ENCODE results near the gene CYTH4. TPM values are rescaled to one million over a fixed set of nuclear protein-coding genes. Genes with fewer than 3 reads are reported as not detected.

Gene CYTH4
- total RNA-seq, 2 experiments from 2014 or later = 33.1 to 42.8 TPM

DNA sequence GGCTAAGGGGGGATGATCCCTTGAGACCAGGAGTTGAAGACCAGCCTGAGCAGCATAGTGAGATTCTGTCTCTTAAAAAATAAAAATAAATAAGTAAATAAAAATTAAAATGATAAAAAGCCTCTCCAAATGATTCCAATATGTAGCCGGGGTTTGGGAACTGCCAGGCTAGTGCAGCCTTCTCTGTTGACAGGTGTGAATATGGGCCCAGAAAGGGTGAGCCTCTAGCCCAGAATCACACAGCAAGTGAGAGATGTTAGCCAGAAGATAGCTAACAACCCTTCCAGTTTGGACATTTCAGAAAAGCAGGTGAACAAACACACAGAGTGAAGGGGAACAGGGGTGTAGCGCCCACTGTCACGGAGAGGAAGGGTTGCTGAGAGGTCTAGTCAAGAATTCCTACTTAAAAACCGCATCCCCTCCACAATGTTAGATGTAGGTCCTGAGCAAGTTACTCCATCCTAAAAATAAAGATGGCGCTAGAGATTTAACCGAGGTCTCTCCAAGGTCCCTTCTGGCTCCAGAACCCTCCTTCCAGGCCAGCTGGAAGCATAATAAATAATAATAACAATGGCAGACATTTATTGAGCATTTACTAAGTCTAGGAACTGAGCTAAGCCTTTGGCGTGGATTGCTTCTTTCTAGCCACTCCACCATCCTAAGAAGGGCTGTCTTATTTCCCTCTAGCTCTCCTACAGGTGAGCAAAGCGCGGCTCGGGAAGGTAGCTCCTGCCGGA, 51.6 kb downstream of the CYTH4 start:
- Mint-ChIP-seq H3K27me3 (peaks cover 38% of the 10 kb centered on the region), H3K27ac (no peak overlapping the region), H3K4me3 (no peak overlapping the region), H3K9me3 (ENCODE audit: low read depth) (no peaks in the 10 kb centered on the region), H3K4me1 (peaks cover 8% of the 10 kb centered on the region), H3K36me3 (ENCODE audit: low read depth) (no peaks in the 10 kb centered on the region)
- ATAC-seq (no peak), DNase-seq (no peak)
- CTCF ChIA-PET = interaction anchor here (0.6 to 1.2 kb wide), 11 partner anchors 16 to 521 kb away, joined by 3 to 5 read pairs (median 3); partner anchors contain the start of gene MFNG
- POLR2A ChIA-PET = no interaction called here
- intact Hi-C loops (cut with DNase I, micrococcal nuclease) = loop anchor here in 1 of 2 experiments (5.0 kb wide), 1 partner anchor 93 kb away; the partner anchor contains the start of gene ELFN2

DNA sequence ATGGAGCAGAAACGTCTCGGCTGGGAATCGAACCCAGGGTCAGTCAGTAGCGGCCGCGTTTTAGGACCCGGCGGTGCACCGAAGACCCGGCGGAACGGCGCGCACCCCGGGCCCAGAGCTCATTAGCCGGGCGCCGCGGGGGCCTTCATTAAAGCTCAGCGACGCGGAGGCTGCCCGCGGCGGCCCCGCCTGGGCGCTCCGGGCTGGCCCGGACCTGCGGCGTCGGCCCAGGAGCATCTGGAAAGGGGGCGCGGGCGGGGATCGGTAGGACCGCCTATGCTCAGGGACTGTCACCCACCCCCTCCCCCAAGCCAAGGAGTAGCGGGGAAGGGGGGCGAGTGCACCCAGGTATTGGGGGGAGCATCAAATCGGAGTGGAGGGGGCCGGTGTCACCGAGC, 52.2 kb downstream of the CYTH4 start:
- CTCF ChIA-PET = interaction anchor here (0.6 to 1.2 kb wide), 7 partner anchors 17 to 522 kb away, joined by 3 to 5 read pairs (median 4); partner anchors contain the start of gene MFNG
- H3K36me3 Mint-ChIP-seq (ENCODE audit: low read depth) = no peaks in the 10 kb centered on the region
- POLR2A ChIA-PET = no interaction called here
- H3K27me3 Mint-ChIP-seq = peaks cover 37% of the 10 kb centered on the region
- no peak overlapping the region for H3K27ac Mint-ChIP-seq
- H3K9me3 Mint-ChIP-seq (ENCODE audit: low read depth) = no peaks in the 10 kb centered on the region
- DNase-seq = no peak
- H3K4me1 Mint-ChIP-seq = peaks cover 8% of the 10 kb centered on the region
- ATAC-seq = no peak
- no peak overlapping the region for H3K4me3 Mint-ChIP-seq
- intact Hi-C loops (cut with DNase I, micrococcal nuclease) = loop anchor here in 1 of 2 experiments (5.0 kb wide), 1 partner anchor 93 kb away; the partner anchor contains the start of gene ELFN2

DNA sequence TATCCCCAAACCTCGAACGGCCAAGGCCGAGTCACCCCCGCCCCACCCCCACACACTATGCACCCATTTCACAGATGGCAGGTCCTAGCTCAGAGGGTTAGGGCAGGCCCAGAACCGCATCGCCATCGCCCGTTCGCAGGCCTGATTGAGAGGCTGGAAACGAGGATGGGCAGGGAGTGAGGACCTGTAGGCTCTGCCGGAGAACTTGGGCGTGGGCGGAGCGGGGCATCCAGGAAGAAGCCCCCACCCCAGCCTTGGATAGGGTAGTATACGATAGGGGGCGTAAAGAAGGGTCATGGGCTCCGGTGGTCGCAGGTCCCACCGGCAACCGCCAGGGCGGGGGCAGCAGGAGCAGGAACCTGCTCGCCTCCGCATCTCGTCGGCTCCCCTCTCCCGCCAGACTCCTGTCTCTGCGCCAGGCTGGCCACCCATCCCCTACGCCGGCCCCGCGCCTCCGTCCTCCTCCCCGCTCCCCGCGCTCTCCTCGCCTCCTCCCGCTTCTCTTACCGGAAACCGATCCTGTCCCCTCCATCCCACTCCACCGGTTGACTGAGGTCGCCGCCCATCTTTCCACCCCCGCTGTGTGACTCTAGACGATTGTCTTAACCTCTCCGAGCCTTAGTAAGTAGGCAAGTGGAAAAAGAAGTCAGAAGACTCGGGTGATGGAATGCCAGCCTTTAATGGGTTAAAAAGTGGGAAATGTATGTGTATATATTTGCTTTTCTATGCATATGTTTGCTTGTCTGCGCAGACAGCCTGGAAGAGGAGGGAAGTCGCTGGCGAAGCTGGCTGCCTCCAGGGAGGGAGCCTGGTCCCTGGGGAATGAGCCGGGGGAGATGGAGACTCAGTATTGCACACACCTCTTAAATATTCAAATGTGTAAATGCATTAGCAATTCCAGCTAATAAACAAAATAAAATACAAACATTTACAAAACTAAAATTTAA, 52.8 kb downstream of the CYTH4 start:
- Mint-ChIP-seq H3K4me1 (peaks cover 8% of the 10 kb centered on the region), H3K27ac (no peak overlapping the region), H3K4me3 (no peak overlapping the region), H3K9me3 (ENCODE audit: low read depth) (no peaks in the 10 kb centered on the region), H3K27me3 (peaks cover 34% of the 10 kb centered on the region), H3K36me3 (ENCODE audit: low read depth) (no peaks in the 10 kb centered on the region)
- ATAC-seq (no peak), DNase-seq (peak; percentile 25)
- ChIA-PET POLR2A (no interaction called here), CTCF (interaction anchor here (0.6 to 1.2 kb wide), 5 partner anchors 18 to 522 kb away, joined by 3 to 5 read pairs (median 4); no protein-coding TSS in a partner anchor)
- intact Hi-C loops (cut with DNase I, micrococcal nuclease) = loop anchor here in 1 of 2 experiments (5.0 kb wide), 1 partner anchor 92 kb away; the partner anchor contains the start of gene ELFN2

DNA sequence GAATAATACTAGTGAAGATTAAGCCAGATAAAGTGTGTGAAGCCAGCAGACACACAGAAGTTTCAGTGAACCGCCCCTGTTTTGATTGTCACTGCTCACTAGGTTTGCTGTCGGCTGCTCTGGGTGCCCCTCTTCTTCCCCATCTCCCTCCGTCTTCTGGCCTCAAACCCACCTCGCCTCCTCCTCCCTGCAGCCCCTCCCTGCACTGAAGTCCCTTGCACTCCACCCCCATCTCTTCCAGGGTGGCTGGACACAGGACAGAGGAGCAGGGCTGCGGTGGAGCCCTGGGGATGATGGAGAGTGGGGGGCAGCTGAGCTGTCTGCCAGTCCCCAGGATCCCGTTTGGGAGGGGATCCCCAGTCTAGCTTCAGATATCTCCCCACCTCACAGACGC, 53.5 kb downstream of the CYTH4 start:
- Mint-ChIP-seq H3K27me3 (peaks cover 34% of the 10 kb centered on the region), H3K27ac (no peak overlapping the region), H3K4me1 (peaks cover 8% of the 10 kb centered on the region), H3K4me3 (no peak overlapping the region), H3K36me3 (ENCODE audit: low read depth) (no peaks in the 10 kb centered on the region), H3K9me3 (ENCODE audit: low read depth) (no peaks in the 10 kb centered on the region)
- CTCF ChIA-PET = interaction anchor here (0.6 kb wide), 1 partner anchor 101 kb away, joined by 4 read pairs; no protein-coding TSS in a partner anchor
- intact Hi-C loops (cut with DNase I, micrococcal nuclease) = no loop called here
- POLR2A ChIA-PET = no interaction called here
- DNase-seq = no peak
- ATAC-seq = no peak

DNA sequence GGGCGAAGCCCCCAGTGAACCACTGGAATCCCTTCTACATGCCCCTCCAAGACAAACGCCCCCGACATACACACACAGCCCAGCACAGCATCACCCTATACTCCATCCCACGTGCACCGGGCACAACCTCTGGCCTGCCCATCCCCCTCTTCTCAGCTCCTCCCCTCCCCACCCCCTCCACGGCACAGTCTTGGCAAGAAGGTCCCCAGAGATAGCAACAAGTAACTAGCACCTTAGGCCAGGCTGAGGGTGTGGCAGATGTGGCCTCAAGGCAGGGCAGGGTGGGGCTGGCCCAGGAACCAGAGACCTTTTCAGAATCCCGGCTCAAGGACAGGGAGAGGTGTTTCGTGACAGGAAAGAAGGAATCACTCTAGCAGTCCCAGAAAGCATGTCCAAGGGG, 54.3 kb downstream of the CYTH4 start:
- ATAC-seq = no peak

GRCh38 chr22:37337204-37337943, 55.1 kb downstream of the CYTH4 start:
- DNase-seq (no peak), ATAC-seq (no peak)
- Mint-ChIP-seq H3K27me3 (peaks cover 29% of the 10 kb centered on the region), H3K4me1 (peaks cover 10% of the 10 kb centered on the region), H3K4me3 (no peak overlapping the region), H3K9me3 (ENCODE audit: low read depth) (no peaks in the 10 kb centered on the region), H3K36me3 (ENCODE audit: low read depth) (no peaks in the 10 kb centered on the region), H3K27ac (no peak overlapping the region)
- ChIA-PET CTCF (no interaction called here), POLR2A (no interaction called here)
- intact Hi-C loops (cut with DNase I, micrococcal nuclease) = no loop called here

More for the DNA sequence above, 54.3 kb downstream of the CYTH4 start:
- ChIA-PET CTCF (no interaction called here), POLR2A (no interaction called here)
- H3K36me3 Mint-ChIP-seq (ENCODE audit: low read depth) = no peaks in the 10 kb centered on the region
- peaks cover 34% of the 10 kb centered on the region for H3K27me3 Mint-ChIP-seq
- H3K4me1 Mint-ChIP-seq = peaks cover 8% of the 10 kb centered on the region
- H3K4me3 Mint-ChIP-seq = no peak overlapping the region
- no peaks in the 10 kb centered on the region for H3K9me3 Mint-ChIP-seq (ENCODE audit: low read depth)
- no peak for DNase-seq
- H3K27ac Mint-ChIP-seq = no peak overlapping the region
- intact Hi-C loops (cut with DNase I, micrococcal nuclease) = no loop called here

DNA sequence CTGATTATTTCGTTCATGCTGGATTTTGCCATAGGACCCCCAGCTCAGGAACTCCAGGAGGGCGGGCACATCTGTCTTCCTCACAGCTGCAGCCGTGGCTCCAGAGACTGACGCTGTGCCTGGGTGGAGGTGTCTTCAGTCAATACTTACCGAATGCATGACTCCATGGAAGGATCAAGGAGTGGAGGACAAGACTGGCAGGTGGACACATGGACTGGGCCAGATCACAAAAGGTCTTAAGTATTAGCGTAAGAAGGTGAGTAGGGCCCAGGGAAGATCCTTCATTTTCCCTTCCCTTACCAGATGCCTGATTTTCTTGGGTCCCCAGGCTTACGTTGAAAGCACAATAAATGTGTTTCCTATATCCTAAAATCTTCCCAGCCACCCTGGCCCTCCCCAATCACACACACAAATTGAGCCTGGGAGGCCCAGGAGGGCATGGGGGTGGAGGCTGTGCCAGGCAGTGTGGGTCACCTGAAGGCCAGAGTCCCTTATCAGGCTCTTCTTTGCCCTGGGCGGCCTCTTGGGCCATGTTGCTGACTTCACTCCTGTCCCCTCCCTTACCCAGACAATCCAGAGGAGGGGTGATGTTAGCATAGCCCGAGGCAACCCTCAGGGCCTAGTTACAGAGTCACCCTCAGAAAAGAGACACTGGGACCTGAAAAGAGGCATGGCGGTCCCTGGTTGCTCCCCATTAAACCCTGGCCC, 56.4 kb downstream of the CYTH4 start:
- ATAC-seq = no peak
- no peaks in the 10 kb centered on the region for H3K36me3 Mint-ChIP-seq (ENCODE audit: low read depth)
- H3K4me1 Mint-ChIP-seq = peaks cover 14% of the 10 kb centered on the region
- H3K27ac Mint-ChIP-seq = no peak overlapping the region
- ChIA-PET POLR2A (interaction anchor here (0.5 kb wide), 1 partner anchor 120 kb away, joined by 3 read pairs; no protein-coding TSS in a partner anchor), CTCF (no interaction called here)
- H3K9me3 Mint-ChIP-seq (ENCODE audit: low read depth) = no peaks in the 10 kb centered on the region
- intact Hi-C loops (cut with DNase I, micrococcal nuclease) = no loop called here
- H3K27me3 Mint-ChIP-seq = peaks cover 21% of the 10 kb centered on the region
- H3K4me3 Mint-ChIP-seq = no peak overlapping the region
- DNase-seq = no peak

- CTCF ChIA-PET = no interaction called here
Measured at GRCh38 chr22:37340331-37341262, 58.3 kb downstream of the CYTH4 start.

DNA sequence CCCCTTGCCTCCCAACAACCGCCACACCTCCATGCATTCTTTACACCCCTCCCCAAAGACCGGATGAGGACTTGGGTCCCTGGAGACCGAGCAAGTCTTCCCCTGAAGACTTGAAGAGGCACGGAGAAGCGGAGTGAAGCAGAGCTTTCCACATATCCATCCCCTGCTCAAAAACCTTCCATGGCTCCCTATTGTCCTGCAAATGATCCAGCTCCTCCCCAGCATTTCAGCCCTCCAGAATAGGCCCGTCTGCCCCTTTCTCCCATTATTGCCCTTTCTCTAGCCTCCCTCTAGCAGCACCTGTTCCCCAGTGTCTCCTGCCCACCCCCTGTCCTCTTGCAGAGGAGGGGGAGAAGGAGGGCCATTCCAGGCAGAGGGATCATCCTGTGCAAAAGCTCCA, 59.8 kb downstream of the CYTH4 start:
- no peaks in the 10 kb centered on the region for H3K9me3 Mint-ChIP-seq (ENCODE audit: low read depth)
- no peaks in the 10 kb centered on the region for H3K36me3 Mint-ChIP-seq (ENCODE audit: low read depth)
- ATAC-seq (no peak), DNase-seq (no peak)
- H3K4me1 Mint-ChIP-seq = peaks cover 7% of the 10 kb centered on the region
- POLR2A ChIA-PET = no interaction called here
- intact Hi-C loops (cut with DNase I, micrococcal nuclease) = no loop called here
- no peak overlapping the region for H3K4me3 Mint-ChIP-seq
- no peak overlapping the region for H3K27ac Mint-ChIP-seq
- no peaks in the 10 kb centered on the region for H3K27me3 Mint-ChIP-seq
- CTCF ChIA-PET = no interaction called here

More at GRCh38 chr22:37340331-37341262, 58.3 kb downstream of the CYTH4 start:
- no peak overlapping the region for H3K27ac Mint-ChIP-seq
- ATAC-seq = no peak
- H3K4me1 Mint-ChIP-seq = peaks cover 7% of the 10 kb centered on the region
- DNase-seq = no peak
- H3K36me3 Mint-ChIP-seq (ENCODE audit: low read depth) = no peaks in the 10 kb centered on the region
- H3K4me3 Mint-ChIP-seq = no peak overlapping the region
- intact Hi-C loops (cut with DNase I, micrococcal nuclease) = no loop called here
- peaks cover 6% of the 10 kb centered on the region for H3K27me3 Mint-ChIP-seq
- POLR2A ChIA-PET = no interaction called here
- no peaks in the 10 kb centered on the region for H3K9me3 Mint-ChIP-seq (ENCODE audit: low read depth)

- no peak for DNase-seq
- POLR2A ChIA-PET = no interaction called here
- Mint-ChIP-seq H3K9me3 (ENCODE audit: low read depth) (no peaks in the 10 kb centered on the region), H3K27me3 (no peaks in the 10 kb centered on the region), H3K36me3 (ENCODE audit: low read depth) (no peaks in the 10 kb centered on the region), H3K27ac (no peak overlapping the region), H3K4me3 (no peak overlapping the region), H3K4me1 (peaks cover 7% of the 10 kb centered on the region)
- intact Hi-C loops (cut with DNase I, micrococcal nuclease) = no loop called here
- ATAC-seq = no peak
- CTCF ChIA-PET = no interaction called here
Measured at GRCh38 chr22:37343348-37343747, 61.0 kb downstream of the CYTH4 start.
